Natural killer cell (primary cell): ENCODE data around the gene ABR. TPM values are rescaled to one million over a fixed set of nuclear protein-coding genes. Genes with fewer than 3 reads are reported as not detected.

Experiments
- ATAC-seq, 3 donors: fragments of 150-1000 bp in 2 of 3; fragments of 200-7000 bp in 1 of 3; cut with Tn5 transposase; 1 replicate in 1 of 3; 2 replicates in 2 of 3; pipeline ENCODE4 v1.10.0; 2021; ENCODE audit warnings: mild to moderate bottlenecking in 2 of 3, moderate library complexity in 2 of 3
- DNase-seq, 2 donors: peaks; one replicate each; pipeline versions ENCODE4 v3.0.0 to v3.0.0-alpha.2; 2013 to 2021; ENCODE audit warnings: mixed read lengths in 1 of 2
- H3K27ac ChIP-seq: one replicate; pipeline ENCODE4 v1.5.1; 2013; ENCODE audit warnings: mild to moderate bottlenecking, low read length
- H3K27me3 ChIP-seq: one replicate; pipeline ENCODE4 v1.6.1; 2013; ENCODE audit warnings: low read length; ENCODE audit not compliant: control insufficient read depth, insufficient read depth
- H3K36me3 ChIP-seq: one replicate; pipeline ENCODE4 v1.6.1; 2013; ENCODE audit warnings: low read length; ENCODE audit not compliant: control insufficient read depth, insufficient read depth
- H3K4me1 ChIP-seq: one replicate; pipeline ENCODE4 v1.6.1; 2013; ENCODE audit warnings: low read length; ENCODE audit not compliant: control insufficient read depth, insufficient read depth
- H3K4me3 ChIP-seq: one replicate; pipeline ENCODE4 v1.5.1; 2013; ENCODE audit warnings: low read length
- H3K9me3 ChIP-seq: one replicate; pipeline ENCODE4 v1.6.1; 2013; ENCODE audit warnings: low read length; ENCODE audit not compliant: control insufficient read depth, insufficient read depth
- H3K27ac Mint-ChIP-seq, 2 donors: one replicate each; pipeline ENCODE4 v1.8.0; 2022; ENCODE audit warnings: mild to moderate bottlenecking in 2 of 2, mixed read lengths in 2 of 2, moderate library complexity in 1 of 2
- H3K27me3 Mint-ChIP-seq, 2 donors: one replicate each; pipeline ENCODE4 v1.8.0; 2022; ENCODE audit warnings: low read depth in 2 of 2, mixed read lengths in 2 of 2
- H3K36me3 Mint-ChIP-seq: one replicate; pipeline ENCODE4 v1.8.0; 2022; ENCODE audit warnings: mixed read lengths
- H3K4me1 Mint-ChIP-seq, 2 donors: one replicate each; pipeline ENCODE4 v1.8.0; 2022; ENCODE audit warnings: mixed read lengths in 2 of 2
- H3K4me3 Mint-ChIP-seq: one replicate; pipeline ENCODE4 v1.8.0; 2022; ENCODE audit warnings: mild to moderate bottlenecking, moderate library complexity, mixed read lengths
- H3K9me3 Mint-ChIP-seq, 2 donors: one replicate each; pipeline ENCODE4 v1.8.0; 2022; ENCODE audit warnings: mixed read lengths in 2 of 2
- WGBS: methylation state at CpG from one replicate; pipeline ENCODE4 v1.1.7; 2013; ENCODE audit warnings: missing lambda C conversion rate; ENCODE audit not compliant: insufficient coverage; 5-methylcytosine and 5-hydroxymethylcytosine counted together
- intact Hi-C: fragments of 100-400 bp; cut with micrococcal nuclease; formaldehyde crosslinking; loops from one replicate; pipeline ENCODE4 v1.14.2; 2022
- total RNA-seq, 4 donors: library from RNA; stranded (reverse); fragments of 120-200 nt in 1 of 4; gene quantifications; one replicate each; pipeline versions ENCODE4 v1.2.3 to v1.2.4, GENCODE V29; 2013 to 2022
- TF ChIP-seq, protein P1 (sequence below): fragments of 200-600 bp; IDR thresholded peaks from one replicate; pipeline ENCODE4 v1.8.0; 2022; ENCODE audit warnings: antibody characterized with exemption

The ABR gene
- total RNA-seq, 3 donors from 2014 or later (not counting 1 experiment from before 2014, with no cell fraction given): 155 to 215 (median 163) TPM

DNA sequence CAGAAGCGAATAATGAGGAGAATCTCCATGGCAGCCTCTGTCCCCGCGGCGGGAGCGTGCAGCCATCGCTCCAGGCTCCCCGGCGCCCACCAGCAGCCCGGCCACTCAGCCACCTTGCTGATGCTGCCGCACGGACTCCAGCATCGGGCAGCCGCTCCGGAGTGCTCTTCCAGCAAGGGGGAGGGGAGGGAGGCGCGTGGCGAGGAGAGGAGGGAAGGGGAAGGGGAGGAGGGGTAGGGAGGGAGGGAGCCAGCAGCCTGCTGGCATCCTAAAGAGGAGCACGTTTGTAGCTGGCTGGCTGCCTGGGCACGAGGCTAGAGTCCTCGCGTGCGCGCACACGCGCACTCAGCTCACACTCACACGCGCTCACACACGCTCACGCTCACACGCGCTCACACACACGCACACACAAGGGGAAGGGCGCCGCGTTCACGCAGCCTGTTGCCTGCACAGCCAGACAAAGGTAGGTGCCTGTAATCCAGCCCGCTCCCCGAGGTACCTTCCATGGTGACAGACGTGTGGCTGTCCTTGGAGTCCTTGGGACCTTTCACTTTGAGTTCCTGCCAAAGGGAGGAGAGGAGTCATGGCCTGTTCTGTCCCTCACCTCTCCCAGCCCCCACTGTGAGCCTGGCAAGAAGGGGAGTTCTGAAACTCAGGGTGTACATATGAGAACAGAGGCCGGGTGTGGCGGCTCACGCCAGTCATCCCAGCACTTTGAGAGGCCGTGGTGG, 100.8 kb downstream of the ABR start:
- no peak overlapping the region for H3K27ac Mint-ChIP-seq
- no peaks in the 10 kb centered on the region for H3K36me3 Mint-ChIP-seq
- intact Hi-C loops: no loop called here
- no peaks in the 10 kb centered on the region for H3K4me1 ChIP-seq
- no peaks in the 10 kb centered on the region for H3K27me3 ChIP-seq
- no peaks in the 10 kb centered on the region for H3K27me3 Mint-ChIP-seq
- TF ChIP-seq, protein P1, sequence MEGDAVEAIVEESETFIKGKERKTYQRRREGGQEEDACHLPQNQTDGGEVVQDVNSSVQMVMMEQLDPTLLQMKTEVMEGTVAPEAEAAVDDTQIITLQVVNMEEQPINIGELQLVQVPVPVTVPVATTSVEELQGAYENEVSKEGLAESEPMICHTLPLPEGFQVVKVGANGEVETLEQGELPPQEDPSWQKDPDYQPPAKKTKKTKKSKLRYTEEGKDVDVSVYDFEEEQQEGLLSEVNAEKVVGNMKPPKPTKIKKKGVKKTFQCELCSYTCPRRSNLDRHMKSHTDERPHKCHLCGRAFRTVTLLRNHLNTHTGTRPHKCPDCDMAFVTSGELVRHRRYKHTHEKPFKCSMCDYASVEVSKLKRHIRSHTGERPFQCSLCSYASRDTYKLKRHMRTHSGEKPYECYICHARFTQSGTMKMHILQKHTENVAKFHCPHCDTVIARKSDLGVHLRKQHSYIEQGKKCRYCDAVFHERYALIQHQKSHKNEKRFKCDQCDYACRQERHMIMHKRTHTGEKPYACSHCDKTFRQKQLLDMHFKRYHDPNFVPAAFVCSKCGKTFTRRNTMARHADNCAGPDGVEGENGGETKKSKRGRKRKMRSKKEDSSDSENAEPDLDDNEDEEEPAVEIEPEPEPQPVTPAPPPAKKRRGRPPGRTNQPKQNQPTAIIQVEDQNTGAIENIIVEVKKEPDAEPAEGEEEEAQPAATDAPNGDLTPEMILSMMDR: no peak
- WGBS: 97% methylated on average over 43 of the region's 43 CpGs
- H3K9me3 Mint-ChIP-seq: no peaks in the 10 kb centered on the region
- no peak for DNase-seq
- no peak overlapping the region for H3K4me3 Mint-ChIP-seq
- no peak overlapping the region for H3K27ac ChIP-seq
- peaks cover 47% of the 10 kb centered on the region for H3K36me3 ChIP-seq
- H3K4me3 ChIP-seq: no peak overlapping the region
- peaks cover 4 to 5% of the 10 kb centered on the region in 2 donors for H3K4me1 Mint-ChIP-seq
- no peaks in the 10 kb centered on the region for H3K9me3 ChIP-seq
- ATAC-seq: no peak

DNA sequence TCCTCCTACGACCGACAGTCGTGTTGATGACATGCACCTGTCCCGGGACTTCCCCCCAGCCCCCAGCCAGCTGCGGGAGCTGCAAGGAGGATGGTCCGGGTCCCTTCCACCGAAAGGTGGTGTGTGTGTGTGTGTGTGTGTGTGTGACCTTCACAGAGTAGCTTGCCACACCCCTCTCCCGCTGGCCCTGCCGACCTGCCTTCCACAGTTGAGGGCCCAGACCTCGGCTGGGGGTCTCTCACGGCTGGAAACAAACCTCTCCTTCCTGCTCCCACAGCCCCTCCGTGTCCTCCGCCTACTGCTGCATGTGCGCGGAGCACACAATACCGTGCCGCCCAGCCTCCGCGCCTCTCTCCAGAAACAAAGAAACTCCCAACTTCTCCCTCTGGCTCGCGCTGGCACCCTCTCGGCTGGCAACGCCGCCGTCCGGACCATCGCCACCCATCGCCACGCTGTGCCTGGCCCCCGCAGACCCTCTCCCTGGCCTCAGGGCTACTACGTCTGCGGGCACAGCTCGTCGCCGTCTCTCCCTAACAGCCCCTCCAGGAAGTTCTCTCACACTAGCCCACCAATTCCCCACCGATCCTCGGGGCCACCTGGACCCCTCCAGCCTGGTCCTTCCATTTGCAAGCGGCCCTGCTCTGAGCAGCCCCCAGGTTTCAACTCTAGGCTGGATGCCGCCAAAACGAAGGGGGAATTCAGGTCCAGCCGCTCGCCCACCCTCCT, 101.6 kb downstream of the ABR start:
- no peak for DNase-seq
- ATAC-seq: no peak
- Mint-ChIP-seq H3K4me3 (no peak overlapping the region), H3K9me3 (no peaks in the 10 kb centered on the region), H3K36me3 (no peaks in the 10 kb centered on the region), H3K27ac (no peak overlapping the region), H3K27me3 (no peaks in the 10 kb centered on the region), H3K4me1 (peaks cover 4 to 5% of the 10 kb centered on the region in 2 donors)
- Histone ChIP-seq H3K36me3 (peaks cover 48% of the 10 kb centered on the region), H3K9me3 (no peaks in the 10 kb centered on the region), H3K27ac (no peak overlapping the region), H3K4me1 (no peaks in the 10 kb centered on the region), H3K4me3 (no peak overlapping the region), H3K27me3 (no peaks in the 10 kb centered on the region)
- 95% methylated on average over 42 of the region's 42 CpGs for WGBS
- intact Hi-C loops: no loop called here
- TF ChIP-seq, protein P1: no peak

DNA sequence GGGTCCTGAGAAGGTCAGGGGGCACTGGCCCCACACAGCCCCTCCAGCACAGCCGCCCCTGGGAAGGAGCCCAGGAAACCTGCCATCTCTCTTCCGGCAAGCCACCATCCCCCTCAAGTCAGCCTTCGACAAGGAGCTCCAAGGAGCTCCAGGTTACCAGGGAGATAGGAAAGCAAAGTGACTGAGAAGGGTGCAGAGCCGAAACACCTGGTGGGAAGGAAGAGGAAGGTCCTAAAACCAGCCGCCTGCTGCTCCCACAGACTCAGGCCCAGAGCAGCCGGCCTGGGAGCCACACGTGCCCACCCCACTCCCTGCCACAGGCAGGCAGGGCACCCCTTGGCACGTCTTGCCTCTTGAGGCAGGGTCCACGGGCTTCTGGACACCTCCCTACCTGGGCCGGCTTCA, 102.2 kb downstream of the ABR start:
- peaks cover 48% of the 10 kb centered on the region for H3K36me3 ChIP-seq
- no peaks in the 10 kb centered on the region for H3K27me3 Mint-ChIP-seq
- H3K27ac ChIP-seq: no peak overlapping the region

More for the DNA sequence above, 102.2 kb downstream of the ABR start:
- Mint-ChIP-seq H3K36me3 (no peaks in the 10 kb centered on the region), H3K4me3 (no peak overlapping the region), H3K27ac (no peak overlapping the region), H3K9me3 (no peaks in the 10 kb centered on the region), H3K4me1 (peaks cover 4 to 5% of the 10 kb centered on the region in 2 donors)
- DNase-seq (no peak), ATAC-seq (no peak)
- intact Hi-C loops: no loop called here
- no peaks in the 10 kb centered on the region for H3K27me3 ChIP-seq
- no peak overlapping the region for H3K4me3 ChIP-seq
- H3K4me1 ChIP-seq: no peaks in the 10 kb centered on the region
- WGBS: 96% methylated on average over 10 of the region's 10 CpGs
- TF ChIP-seq, protein P1: no peak
- no peaks in the 10 kb centered on the region for H3K9me3 ChIP-seq
